Astrocyte of the cerebellum (primary cell): ENCODE data around the gene SOX5.

ENCODE experiments used
- DNase-seq: peaks from one replicate; pipeline ENCODE4 v3.0.0-alpha.2; 2011; ENCODE audit warnings: low read depth
- H3K4me3 ChIP-seq: 2 replicates; pipeline ENCODE4 v1.5.1; 2011; ENCODE audit warnings: mild to moderate bottlenecking, low read depth, low read length, moderate library complexity
- CTCF ChIP-seq: IDR thresholded peaks from 2 replicates; pipeline ENCODE4 v1.5.1; 2012; ENCODE audit warnings: low read length, low read depth, moderate library complexity, mild to moderate bottlenecking; ENCODE audit errors: missing control alignments
- in situ Hi-C: cut with HindIII; loops from 2 replicates; pipeline ENCODE4 v1.10.0; 2017; ENCODE audit warnings: low sequenced_read_pairs

SOX5 gene

GRCh38 chr12:23895792-23896218 is 53.7 kb downstream of the SOX5 start:
- peak; percentile 96 for DNase-seq
- no peak overlapping the region for H3K4me3 ChIP-seq
- no peak for TF ChIP-seq CTCF
- in situ Hi-C loops, result no loop called here

DNA sequence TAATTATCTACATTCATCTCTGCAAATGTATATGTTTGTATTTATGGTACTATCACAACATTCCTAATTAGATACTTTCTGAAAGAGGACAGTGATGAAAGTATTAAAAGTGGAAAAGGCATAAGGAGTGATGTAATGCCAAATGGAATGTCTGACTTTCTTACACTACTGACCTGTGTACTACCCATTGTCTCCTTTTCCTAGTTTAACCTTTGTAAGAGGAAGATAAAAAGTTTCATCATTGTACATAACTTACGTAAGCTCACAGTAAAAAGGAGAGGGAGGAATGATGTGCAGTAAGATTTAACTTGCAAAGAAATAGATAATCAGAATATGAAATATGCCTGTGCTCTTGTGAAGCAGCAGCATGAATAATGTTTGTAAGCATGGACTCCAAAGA is 55.9 kb downstream of the SOX5 start:
- H3K4me3 ChIP-seq, result no peak overlapping the region
- DNase-seq, result no peak
- in situ Hi-C loops, result no loop called here
- no peak for TF ChIP-seq CTCF

GRCh38 chr12:23891115-23891514 is 58.4 kb downstream of the SOX5 start:
- in situ Hi-C loops, result no loop called here
- no peak for DNase-seq
- TF ChIP-seq CTCF, result no peak
- no peak overlapping the region for H3K4me3 ChIP-seq

DNA sequence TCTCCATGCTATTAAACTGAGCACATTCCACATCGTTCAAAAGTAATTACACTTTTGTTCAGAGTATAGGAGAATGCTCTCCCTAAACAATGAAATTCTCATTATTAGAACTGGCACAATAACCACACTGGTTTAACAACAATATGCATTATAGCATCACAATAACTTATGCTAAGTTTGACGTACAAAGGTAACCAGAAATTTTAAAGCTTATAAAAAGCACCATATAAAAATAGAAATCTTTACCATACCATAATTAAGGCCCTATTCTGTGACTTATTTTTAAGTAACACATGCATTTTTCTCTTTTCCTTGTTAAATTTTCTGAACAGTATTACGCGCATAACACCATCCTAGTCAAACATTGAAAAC is 60.4 kb downstream of the SOX5 start:
- H3K4me3 ChIP-seq, result no peak overlapping the region
- DNase-seq, result no peak
- TF ChIP-seq CTCF, result no peak
- in situ Hi-C loops, result no loop called here

- DNase-seq, result peak; percentile 27
- TF ChIP-seq CTCF, result no peak
- in situ Hi-C loops, result no loop called here
- H3K4me3 ChIP-seq, result no peak overlapping the region
These were observed 60.9 kb downstream of the SOX5 start for GRCh38 chr12:23888396-23889068.

GRCh38 chr12:23887055-23887835 is 62.2 kb downstream of the SOX5 start:
- TF ChIP-seq CTCF, result no peak
- in situ Hi-C loops, result no loop called here
- H3K4me3 ChIP-seq, result no peak overlapping the region
- DNase-seq, result no peak
